HG02642 (cell line): ENCODE results near the gene CP.

Experiments used
- ATAC-seq: cut with Tn5 transposase; IDR thresholded peaks from one replicate; pipeline ENCODE4 v1.9.1; 2021; ENCODE audit warnings: mild to moderate bottlenecking; ENCODE audit not compliant: unreplicated experiment, poor library complexity

The CP gene

DNA sequence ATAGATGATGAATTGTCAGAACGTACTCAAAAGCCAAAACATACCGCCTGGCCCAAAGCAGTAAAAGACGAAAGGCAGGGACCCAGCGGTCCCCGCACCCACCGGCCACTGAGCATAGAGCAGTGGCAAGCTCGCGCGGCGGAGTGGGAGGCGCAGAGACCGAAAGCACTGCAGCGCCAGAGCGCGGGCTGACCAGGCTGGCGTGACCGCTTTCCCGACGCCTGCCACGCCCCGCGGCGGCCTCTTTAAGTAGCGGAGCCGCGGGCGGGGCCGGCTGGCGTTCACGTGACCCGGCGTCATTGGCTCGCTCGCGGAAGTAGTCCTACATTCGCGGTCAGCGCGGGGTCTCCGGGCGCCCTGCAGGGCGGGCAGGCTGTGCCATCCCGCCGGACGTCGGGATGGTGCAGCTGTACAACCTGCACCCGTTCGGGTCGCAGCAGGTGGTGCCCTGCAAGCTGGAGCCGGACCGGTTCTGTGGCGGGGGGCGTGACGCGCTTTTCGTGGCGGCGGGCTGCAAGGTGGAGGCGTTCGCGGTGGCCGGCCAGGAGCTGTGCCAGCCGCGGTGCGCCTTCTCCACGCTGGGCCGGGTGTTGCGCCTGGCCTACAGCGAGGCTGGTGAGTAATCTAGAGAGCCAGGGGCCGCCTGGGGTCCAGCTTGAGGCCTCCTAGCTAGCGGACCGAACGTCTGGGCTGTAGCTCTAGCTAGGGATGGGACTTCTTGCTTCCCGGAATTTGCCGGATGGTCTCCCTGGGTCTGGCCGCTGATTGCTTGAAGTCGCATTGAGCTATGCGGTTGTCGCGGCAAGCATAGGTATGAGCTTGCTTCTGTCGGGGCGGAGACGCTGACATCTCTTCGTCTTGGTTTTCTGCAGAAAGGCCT lies 92.1 kb downstream of the CP start, which contains the start of gene HPS3:
TSS of gene HPS3 (plus strand) at position 313 of the 880 bp plus-strand sequence. CDS start at position 399, 86 bp downstream.
- peak; percentile 95 for ATAC-seq

DNA sequence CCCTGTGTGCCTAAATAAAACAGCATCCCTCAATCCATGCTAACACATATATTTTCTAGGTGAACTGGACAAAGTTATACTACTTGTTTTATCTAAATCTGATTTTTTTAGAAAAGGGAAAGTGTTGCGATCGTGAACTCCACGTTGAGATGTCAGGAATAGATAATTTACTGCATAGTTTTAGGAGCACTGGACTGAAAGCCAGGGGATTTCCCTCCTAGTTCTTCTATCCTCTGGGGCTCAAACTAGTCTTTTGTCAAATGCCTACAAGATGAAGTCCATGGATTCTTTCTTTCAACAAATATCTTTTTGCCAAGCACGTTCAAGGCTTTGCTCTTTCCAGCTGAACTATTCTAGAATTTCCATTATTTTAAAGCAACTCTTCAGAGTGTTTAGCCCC lies 92.8 kb downstream of the CP start:
- no peak for ATAC-seq

DNA sequence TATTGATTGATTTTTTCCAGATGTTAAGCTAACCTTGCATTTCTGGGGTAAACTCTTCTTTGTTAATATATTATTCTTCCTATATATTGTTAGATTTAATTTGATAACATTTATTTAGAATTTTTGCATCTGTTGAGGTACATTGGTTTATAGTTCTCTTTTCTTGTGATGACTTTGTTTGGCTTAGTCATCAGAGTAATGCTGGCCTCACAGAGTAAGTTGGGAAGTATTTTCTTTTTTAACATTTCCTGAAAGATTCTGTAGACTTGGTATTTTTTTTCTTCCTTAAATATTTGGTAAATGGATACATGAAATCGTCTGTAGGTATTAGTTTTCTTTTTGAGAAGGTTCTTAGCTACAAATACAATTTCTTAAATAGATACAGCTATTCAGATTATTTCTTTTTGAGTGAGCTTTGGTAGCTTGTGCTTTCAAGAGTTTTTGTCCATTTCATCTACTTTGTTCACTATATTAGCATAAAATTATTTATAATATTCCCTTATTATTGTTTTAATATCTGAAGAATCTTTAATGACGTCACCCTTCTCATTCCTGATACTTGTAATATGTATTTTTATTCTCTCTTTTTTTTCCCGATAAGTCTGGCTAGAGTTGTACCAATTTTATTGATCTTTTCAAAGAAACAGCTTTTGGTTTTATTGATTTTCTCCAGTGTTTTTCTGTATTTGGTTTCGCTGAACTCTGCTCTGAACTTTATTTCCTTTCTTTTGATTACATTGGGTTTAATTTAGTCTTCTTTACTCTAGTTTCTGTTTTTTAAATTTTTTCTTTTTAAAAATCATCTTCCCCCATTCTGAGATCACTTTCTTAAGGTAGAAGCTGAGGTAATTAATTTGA lies 98.7 kb downstream of the CP start:
- ATAC-seq: no peak
